Activated CD4-positive, alpha-beta T cell treated with anti-CD3 and anti-CD28 coated beads, Interleukin-2, amount 10 ng/mL, durations not matched to agents 24 days and 14 days (primary cell): ENCODE measurements around the gene ZC3HAV1. TPM values are rescaled to one million over a fixed set of nuclear protein-coding genes. Genes with fewer than 3 reads are reported as not detected.
"Not testable (repeated sequence)": the region's sequence is repeated elsewhere in the genome, so short reads cannot be mapped to it uniquely, and the experiment has no call there.

Source experiments
- DNase-seq: peaks from one replicate; pipeline ENCODE4 v3.0.0; 2022
- H3K27ac Mint-ChIP-seq: one replicate; pipeline ENCODE4 v1.8.0; 2022; ENCODE audit warnings: mild to moderate bottlenecking, mixed read lengths
- H3K27me3 Mint-ChIP-seq: one replicate; pipeline ENCODE4 v1.8.0; 2022; ENCODE audit warnings: mixed read lengths
- H3K36me3 Mint-ChIP-seq: one replicate; pipeline ENCODE4 v1.8.0; 2022; ENCODE audit warnings: low read depth, mild to moderate bottlenecking, mixed read lengths
- H3K4me1 Mint-ChIP-seq: one replicate; pipeline ENCODE4 v1.8.0; 2021; ENCODE audit warnings: mixed read lengths
- H3K4me3 Mint-ChIP-seq: one replicate; pipeline ENCODE4 v1.8.0; 2022; ENCODE audit warnings: mild to moderate bottlenecking, moderate library complexity, mixed read lengths
- H3K9me3 Mint-ChIP-seq: one replicate; pipeline ENCODE4 v1.8.0; 2021; ENCODE audit warnings: mixed read lengths
- intact Hi-C: fragments of 100-400 bp; cut with micrococcal nuclease; formaldehyde crosslinking; loops from one replicate; pipeline ENCODE4 v1.15.1; 2023
- total RNA-seq: library from RNA; stranded (reverse); gene quantifications from 2 replicates; pipeline ENCODE4 v1.2.3, GENCODE V29; 2022

Gene ZC3HAV1
- total RNA-seq, 1 donor from 2014 or later = 86.1 TPM

DNA sequence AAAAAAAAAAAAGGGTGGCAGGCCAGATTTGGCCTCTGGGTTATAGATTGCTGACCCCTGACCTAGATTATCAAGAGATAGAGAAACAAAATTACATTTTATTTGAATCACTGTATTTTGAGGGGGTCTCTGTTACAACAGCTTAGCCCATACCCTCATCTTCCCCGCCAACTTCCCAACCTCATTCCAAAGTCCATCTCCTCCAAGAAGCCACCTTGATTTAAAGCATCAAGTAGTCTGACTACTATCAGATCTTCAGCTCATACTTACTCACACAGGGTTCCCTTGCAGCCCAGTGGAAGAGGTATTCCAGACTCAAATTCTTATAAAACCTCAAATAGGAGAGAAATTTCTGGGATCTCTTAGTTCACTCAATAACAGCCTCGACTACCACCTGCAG is 20.4 kb downstream of the ZC3HAV1 start:
- peak overlapping the region; percentile 4 for H3K4me3 Mint-ChIP-seq
- no peak for DNase-seq
- peaks cover 74% of the 10 kb centered on the region for H3K36me3 Mint-ChIP-seq

DNA sequence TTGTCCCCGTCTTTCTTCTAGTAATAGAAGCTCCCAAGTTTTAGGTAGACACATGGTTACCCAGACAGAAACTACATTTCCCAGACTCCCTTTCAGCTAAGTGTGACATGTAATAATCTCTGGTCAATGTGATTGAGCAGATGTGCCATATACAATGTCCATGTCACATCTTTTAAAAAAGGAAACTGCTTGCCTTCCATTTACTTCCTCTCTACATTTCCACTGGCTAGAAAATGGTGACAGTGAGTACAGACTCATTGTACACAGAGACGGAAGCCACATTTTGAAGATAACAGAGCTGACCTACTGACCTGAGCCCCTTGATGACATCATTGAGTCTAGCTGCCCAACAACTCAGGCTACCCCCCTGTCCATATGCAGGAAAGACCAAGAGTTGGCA is 21.3 kb downstream of the ZC3HAV1 start:
- Mint-ChIP-seq H3K4me3 (peak overlapping the region; percentile 39), H3K9me3 (peaks cover 12% of the 10 kb centered on the region), H3K36me3 (peaks cover 77% of the 10 kb centered on the region), H3K27ac (peak overlapping the region; percentile 65), H3K27me3 (no peaks in the 10 kb centered on the region), H3K4me1 (peaks cover 75% of the 10 kb centered on the region)
- intact Hi-C loops = loop anchor here (5.0 kb wide), 1 partner anchor 34 kb away; no protein-coding TSS in a partner anchor
- no peak for DNase-seq

More for the DNA sequence above, 20.4 kb downstream of the ZC3HAV1 start:
- Mint-ChIP-seq H3K27me3 (no peaks in the 10 kb centered on the region), H3K27ac (peak overlapping the region; percentile 10), H3K4me1 (peaks cover 77% of the 10 kb centered on the region), H3K9me3 (peaks cover 12% of the 10 kb centered on the region)
- intact Hi-C loops = loop anchor here (5.0 kb wide), 1 partner anchor 33 kb away; no protein-coding TSS in a partner anchor

DNA sequence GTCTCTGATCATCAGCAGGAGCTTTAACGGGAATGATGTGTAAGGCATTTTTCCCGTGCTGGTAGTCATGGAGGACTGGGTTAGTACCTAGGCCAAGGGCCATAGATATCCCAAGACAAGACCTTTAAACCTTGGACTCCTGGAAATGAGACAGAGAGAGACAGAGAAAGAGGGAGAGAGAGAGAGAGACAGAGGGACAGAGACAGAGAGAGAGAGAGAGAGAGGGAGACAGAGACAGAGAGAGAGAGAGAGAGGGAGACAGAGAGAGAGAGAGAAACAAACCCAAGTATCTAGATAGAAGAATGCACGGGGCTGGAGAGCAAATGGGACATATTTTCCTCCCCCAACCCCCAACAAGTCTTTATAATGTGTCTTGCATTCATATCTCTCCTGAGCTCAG is 22.3 kb downstream of the ZC3HAV1 start:
- H3K9me3 Mint-ChIP-seq = peaks cover 12% of the 10 kb centered on the region
- H3K27ac Mint-ChIP-seq = peak overlapping the region; percentile 68
- peaks cover 71% of the 10 kb centered on the region for H3K4me1 Mint-ChIP-seq
- H3K27me3 Mint-ChIP-seq = no peaks in the 10 kb centered on the region
- no peak for DNase-seq
- peaks cover 79% of the 10 kb centered on the region for H3K36me3 Mint-ChIP-seq
- intact Hi-C loops = loop anchor here (5.0 kb wide), 1 partner anchor 35 kb away; no protein-coding TSS in a partner anchor
- peak overlapping the region; percentile 39 for H3K4me3 Mint-ChIP-seq

DNA sequence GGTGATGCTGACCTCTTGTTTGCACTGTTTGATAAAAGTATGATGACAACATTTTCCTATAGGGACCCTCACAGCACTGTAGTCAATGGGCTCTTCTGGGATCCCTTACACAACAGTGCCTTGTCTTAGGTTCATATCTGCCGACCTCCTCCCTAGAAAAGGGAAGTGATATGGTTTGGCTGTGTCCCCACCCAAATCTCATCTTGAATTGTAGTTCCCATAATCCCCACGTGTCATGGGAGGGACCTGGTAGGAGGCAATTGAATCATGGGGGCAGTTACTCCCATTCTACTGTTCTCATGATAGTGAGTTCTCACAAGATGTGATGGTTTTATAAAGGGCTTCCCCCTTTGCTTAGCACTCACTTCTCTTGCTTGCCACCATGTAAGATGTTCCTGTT is 23.1 kb downstream of the ZC3HAV1 start:
- intact Hi-C loops = loop anchor here (5.0 kb wide), 1 partner anchor 36 kb away; no protein-coding TSS in a partner anchor
- Mint-ChIP-seq H3K27ac (peak overlapping the region; percentile 68), H3K4me3 (no peak overlapping the region), H3K36me3 (peaks cover 79% of the 10 kb centered on the region), H3K4me1 (peaks cover 71% of the 10 kb centered on the region), H3K27me3 (no peaks in the 10 kb centered on the region), H3K9me3 (peaks cover 12% of the 10 kb centered on the region)
- DNase-seq = no peak

DNA sequence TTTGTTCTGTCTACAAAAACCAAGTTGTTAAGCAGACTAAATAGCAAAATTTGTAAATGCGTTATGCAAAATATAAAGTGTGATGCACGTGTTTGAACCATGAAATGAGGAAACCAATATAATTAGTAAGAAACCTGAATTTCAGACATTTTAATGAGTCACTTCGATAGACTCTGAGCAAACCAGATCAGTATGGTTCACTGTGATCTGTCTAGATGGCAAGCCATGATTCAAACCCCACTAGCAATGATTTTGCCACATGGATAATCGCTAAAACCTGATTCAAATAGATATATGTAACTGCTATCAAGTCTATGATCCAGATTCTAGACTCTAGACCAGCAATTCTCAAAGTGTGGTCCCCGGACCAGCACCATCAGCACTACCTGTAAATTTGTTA is 24.8 kb downstream of the ZC3HAV1 start:
- Mint-ChIP-seq H3K27ac (peak overlapping the region; percentile 94), H3K9me3 (peaks cover 12% of the 10 kb centered on the region), H3K4me3 (peak overlapping the region; percentile 6), H3K27me3 (no peaks in the 10 kb centered on the region), H3K4me1 (peaks cover 79% of the 10 kb centered on the region), H3K36me3 (peaks cover 89% of the 10 kb centered on the region)
- DNase-seq = no peak
- intact Hi-C loops = loop anchor here (1.0 to 5.0 kb wide), 2 partner anchors 11 to 38 kb away; no protein-coding TSS in a partner anchor

DNA sequence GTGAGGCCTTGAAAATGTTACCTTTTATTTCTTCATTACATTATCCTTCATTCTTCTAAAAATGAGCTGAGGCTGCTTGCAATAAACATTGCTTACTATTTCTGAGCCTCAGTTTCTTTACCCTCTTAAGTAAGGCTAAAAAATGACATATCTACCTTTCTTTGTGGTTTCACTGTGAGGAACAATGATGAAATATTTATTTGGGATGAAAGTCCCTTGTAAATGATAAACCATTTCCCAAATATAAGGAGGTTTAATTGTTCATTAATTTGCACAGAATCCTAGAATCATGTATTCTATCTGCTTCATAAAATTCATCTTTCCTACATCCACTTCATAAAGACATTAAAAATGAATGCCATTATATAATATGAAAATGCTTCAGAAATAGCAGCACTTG is 27.9 kb downstream of the ZC3HAV1 start:
- intact Hi-C loops = no loop called here
- peak overlapping the region; percentile 63 for H3K4me3 Mint-ChIP-seq

DNA sequence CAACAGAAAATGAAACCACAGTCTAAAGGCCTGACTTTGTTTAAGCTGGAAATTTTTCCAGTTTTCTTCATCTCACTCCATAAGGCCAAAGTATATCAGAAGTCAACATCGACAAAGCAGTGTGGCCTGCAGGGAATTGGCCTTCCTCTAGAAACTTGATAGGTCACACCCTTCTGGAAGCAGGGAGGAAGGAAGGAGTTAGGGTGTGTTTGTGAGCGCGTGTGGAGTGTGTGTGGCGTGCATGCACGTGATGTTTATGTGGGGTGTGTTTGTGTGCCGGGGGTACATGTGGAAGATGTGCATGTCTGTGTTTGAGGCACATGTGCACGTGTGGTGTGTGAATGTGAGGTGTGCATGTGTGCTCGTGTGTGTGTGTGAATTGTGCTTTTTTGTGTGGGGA is 28.6 kb downstream of the ZC3HAV1 start:
- no peak for DNase-seq
- Mint-ChIP-seq H3K27me3 (no peaks in the 10 kb centered on the region), H3K27ac (peak overlapping the region; percentile 69), H3K9me3 (no peaks in the 10 kb centered on the region), H3K4me3 (peak overlapping the region; percentile 63), H3K36me3 (peaks cover 90% of the 10 kb centered on the region), H3K4me1 (peaks cover 78% of the 10 kb centered on the region)
- intact Hi-C loops = no loop called here

More for the DNA sequence above, 27.9 kb downstream of the ZC3HAV1 start:
- Mint-ChIP-seq H3K4me1 (peaks cover 80% of the 10 kb centered on the region), H3K27ac (peak overlapping the region; percentile 69), H3K9me3 (no peaks in the 10 kb centered on the region), H3K27me3 (no peaks in the 10 kb centered on the region), H3K36me3 (peaks cover 90% of the 10 kb centered on the region)
- DNase-seq = no peak

DNA sequence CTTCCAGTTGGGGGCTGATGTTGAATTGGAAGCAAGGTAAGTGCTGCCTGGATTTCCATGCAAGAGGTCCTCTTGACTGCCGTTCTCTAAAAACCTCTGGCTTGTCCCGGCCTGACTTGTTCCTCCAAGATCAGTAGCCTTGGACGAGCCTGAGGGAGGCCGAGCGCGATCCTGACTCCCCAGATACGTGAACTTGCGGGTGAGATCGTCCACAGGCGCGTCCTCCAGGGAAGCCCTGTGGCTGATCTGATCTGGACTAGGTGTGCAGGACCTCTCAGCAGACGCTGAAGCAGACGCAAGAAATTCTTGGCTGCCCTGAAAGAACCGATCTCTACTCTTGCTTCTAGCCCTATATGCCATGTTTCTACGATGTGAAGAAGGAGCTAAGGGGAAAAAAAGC is 29.7 kb downstream of the ZC3HAV1 start:
- Mint-ChIP-seq H3K27me3 (no peaks in the 10 kb centered on the region), H3K4me1 (peaks cover 73% of the 10 kb centered on the region), H3K36me3 (peaks cover 86% of the 10 kb centered on the region), H3K9me3 (no peaks in the 10 kb centered on the region), H3K27ac (peak overlapping the region; percentile 53), H3K4me3 (peak overlapping the region; percentile 15)
- intact Hi-C loops = no loop called here
- no peak for DNase-seq

DNA sequence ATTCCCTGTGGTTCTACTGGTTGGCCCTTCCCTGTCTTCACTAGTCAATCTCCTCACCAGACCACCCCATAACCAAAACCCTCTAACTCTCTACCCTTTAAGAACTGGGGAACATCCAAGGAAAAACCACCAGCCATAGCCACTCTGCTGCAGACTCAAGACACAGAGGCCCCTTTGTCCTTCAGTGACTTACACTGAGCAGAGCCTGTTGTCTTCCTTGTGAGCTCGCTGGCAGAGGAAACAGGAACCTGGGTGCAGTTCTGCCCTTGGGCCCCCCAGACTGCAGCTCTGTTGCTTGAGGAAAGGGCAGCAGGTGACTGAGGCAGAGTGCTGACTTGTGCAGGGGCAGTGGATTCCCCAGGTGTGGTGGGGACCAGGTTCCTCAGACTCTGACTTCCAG is 30.6 kb downstream of the ZC3HAV1 start:
- H3K4me1 Mint-ChIP-seq = peaks cover 66% of the 10 kb centered on the region
- H3K27ac Mint-ChIP-seq = peak overlapping the region; percentile 85
- no peak for DNase-seq
- peaks cover 80% of the 10 kb centered on the region for H3K36me3 Mint-ChIP-seq
- no peak overlapping the region for H3K4me3 Mint-ChIP-seq
- no peaks in the 10 kb centered on the region for H3K9me3 Mint-ChIP-seq
- no peaks in the 10 kb centered on the region for H3K27me3 Mint-ChIP-seq
- intact Hi-C loops = no loop called here

DNA sequence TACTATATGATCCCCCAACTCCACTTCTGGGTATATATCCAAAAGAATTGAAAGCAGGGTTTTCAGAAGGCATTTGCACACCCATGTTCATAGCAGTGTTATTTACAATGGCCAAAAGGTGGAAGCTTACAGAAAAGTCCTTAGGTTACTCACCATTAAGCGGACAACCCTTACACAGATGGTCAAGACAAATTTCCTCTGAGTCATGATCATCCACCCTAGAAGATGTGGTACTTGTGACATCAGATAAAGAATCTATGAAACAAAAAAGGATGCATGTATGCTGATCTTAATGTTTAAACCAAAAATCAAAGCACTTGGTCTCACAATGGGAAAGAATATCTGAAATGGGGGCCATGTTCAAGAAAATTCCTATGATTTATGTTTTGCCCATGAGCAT is 31.1 kb downstream of the ZC3HAV1 start:
- intact Hi-C loops = no loop called here
- Mint-ChIP-seq H3K9me3 (no peaks in the 10 kb centered on the region), H3K4me1 (peaks cover 67% of the 10 kb centered on the region), H3K36me3 (peaks cover 80% of the 10 kb centered on the region), H3K4me3 (no peak overlapping the region), H3K27ac (no peak overlapping the region), H3K27me3 (no peaks in the 10 kb centered on the region)
- DNase-seq = no peak

DNA sequence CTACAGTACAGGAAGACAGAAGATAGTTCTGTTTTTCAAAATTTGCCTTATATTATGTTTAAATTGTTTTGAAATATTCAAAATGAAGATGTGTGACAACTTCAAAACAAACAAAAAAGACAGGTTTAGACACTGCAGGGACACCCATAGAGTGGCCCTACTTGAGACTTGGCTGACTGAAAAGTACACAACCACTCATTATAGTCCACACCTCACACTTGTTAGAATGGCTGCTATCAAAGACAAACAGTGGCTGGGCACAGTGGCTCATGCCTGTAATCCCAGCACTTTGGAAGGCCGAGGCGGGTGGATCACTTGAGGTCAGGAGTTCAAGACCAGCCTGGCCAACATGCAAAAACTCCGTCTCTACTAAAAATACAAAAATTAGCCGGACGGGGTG is 31.8 kb downstream of the ZC3HAV1 start:
- H3K36me3 Mint-ChIP-seq = peaks cover 78% of the 10 kb centered on the region
- DNase-seq, H3K27me3 Mint-ChIP-seq, intact Hi-C loops, H3K4me3 Mint-ChIP-seq, H3K9me3 Mint-ChIP-seq: not testable (repeated sequence)
- peak overlapping the region; percentile 13 for H3K27ac Mint-ChIP-seq
- peaks cover 62% of the 10 kb centered on the region for H3K4me1 Mint-ChIP-seq

DNA sequence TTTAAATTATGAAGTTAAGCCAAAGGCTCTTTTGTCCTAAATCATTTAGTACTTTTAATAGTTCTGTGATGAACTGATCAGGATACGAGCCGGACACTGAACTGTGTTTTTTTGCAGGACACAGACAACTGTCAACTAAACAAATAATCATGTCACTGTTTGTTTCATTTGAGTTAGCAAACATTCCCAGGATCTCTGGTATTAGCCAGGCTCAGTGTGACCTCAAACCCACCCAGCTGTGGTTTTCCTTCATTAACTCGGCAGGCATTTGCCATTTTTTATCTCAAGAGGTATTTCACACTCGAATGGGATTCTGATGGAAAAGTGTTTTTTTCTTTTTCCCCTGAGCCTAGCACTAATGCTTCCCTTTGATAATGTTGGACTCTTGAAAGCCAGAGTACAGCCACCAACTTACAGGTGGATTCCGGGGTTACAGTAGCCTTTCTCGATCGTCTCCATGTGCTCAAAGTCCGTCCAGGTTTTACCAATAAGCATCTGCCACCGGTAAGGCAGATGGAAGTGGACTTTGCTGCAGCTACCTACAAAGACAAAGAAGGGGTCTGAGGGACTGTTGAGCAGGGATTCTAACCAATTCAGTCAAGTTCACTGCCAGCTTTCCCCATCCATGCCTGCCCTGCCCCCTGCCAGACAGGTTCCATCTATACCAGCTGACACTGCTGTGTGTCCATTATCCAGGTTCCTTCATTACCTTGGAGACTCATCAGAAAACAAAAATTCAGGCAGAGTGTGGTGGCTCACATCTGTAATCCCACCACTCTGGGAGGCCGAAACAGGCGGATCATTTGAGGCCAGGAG is 33.4 kb downstream of the ZC3HAV1 start:
- H3K36me3 Mint-ChIP-seq = peaks cover 81% of the 10 kb centered on the region
- intact Hi-C loops = loop anchor here (1.0 to 2.0 kb wide), 5 partner anchors 15 to 190 kb away; no protein-coding TSS in a partner anchor

DNA sequence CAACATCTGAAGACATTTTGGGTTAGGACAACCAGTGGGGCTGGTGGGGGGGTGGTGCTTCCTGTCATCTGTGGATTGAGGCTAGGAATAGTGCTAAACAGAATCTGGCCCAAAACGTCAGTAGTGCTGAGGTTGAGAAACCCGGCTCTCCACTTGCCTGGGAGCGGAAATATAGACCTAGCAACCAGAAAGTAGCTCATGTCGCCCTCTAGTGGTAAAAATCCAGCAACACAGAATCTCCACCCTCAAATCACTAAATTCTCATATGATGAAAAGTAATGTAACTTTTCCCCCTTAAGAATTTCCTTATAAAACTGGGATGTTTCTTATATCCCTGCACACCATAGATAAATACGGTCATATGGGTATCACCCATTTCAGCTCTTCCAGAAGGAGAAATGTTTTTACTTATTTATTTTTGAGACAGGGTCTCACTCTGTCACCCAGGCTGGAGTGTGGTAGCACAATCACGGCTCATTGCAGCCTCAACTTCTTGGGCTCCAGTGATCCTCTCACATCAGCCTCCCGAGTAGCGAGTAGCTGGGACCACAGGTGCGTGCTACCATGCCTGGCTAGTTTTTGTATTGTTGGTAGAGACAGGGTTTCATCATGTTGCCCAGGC is 34.4 kb downstream of the ZC3HAV1 start:
- Mint-ChIP-seq H3K36me3 (peaks cover 74% of the 10 kb centered on the region), H3K4me3 (peak overlapping the region; percentile 59), H3K27me3 (no peaks in the 10 kb centered on the region), H3K4me1 (peaks cover 55% of the 10 kb centered on the region), H3K9me3 (no peaks in the 10 kb centered on the region), H3K27ac (peak overlapping the region; percentile 73)
- intact Hi-C loops = loop anchor here (1.0 to 2.0 kb wide), 5 partner anchors 14 to 189 kb away; no protein-coding TSS in a partner anchor
- DNase-seq = peak; percentile 91

More for the DNA sequence above, 33.4 kb downstream of the ZC3HAV1 start:
- H3K4me1 Mint-ChIP-seq = peaks cover 64% of the 10 kb centered on the region
- peak overlapping the region; percentile 80 for H3K27ac Mint-ChIP-seq
- no peak for DNase-seq
- no peaks in the 10 kb centered on the region for H3K27me3 Mint-ChIP-seq
- H3K4me3 Mint-ChIP-seq = no peak overlapping the region
- H3K9me3 Mint-ChIP-seq = no peaks in the 10 kb centered on the region

DNA sequence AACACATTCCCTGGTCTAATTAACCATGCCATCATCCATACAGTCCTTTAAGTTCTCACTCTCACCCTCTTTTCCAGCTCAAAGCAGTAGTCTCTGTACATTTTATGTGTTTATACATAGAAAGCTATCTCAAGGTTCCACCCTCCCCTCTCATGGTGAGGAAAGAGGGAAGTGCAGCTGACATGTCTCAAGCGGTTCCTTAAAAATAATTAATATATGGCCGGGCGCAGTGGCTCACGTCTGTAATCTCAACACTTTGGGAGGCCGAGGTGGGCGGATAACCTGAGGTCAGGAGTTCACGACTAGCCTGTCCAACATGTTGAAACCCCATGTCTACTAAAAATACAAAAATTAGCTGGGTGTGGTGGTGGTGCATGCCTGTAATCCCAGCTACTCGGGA is 36.7 kb downstream of the ZC3HAV1 start:
- no peaks in the 10 kb centered on the region for H3K27me3 Mint-ChIP-seq
- H3K36me3 Mint-ChIP-seq = peaks cover 65% of the 10 kb centered on the region
- DNase-seq = no peak
- peaks cover 44% of the 10 kb centered on the region for H3K4me1 Mint-ChIP-seq
- peak overlapping the region; percentile 88 for H3K27ac Mint-ChIP-seq
- no peaks in the 10 kb centered on the region for H3K9me3 Mint-ChIP-seq
- peak overlapping the region; percentile 54 for H3K4me3 Mint-ChIP-seq
- intact Hi-C loops = no loop called here
